ACC112 (cell line): ENCODE results near the gene UROC1.

Source experiments
- H2AFZ ChIP-seq: fragments of 200-600 bp; sonication (generic); one replicate; pipeline ENCODE4 v1.6.0; 2017; ENCODE audit warnings: antibody characterized with exemption, low read length; ENCODE audit not compliant: unreplicated experiment
- H3K27ac ChIP-seq: fragments of 200-600 bp; sonication (generic); 2 replicates; pipeline ENCODE4 v1.5.1; 2014; ENCODE audit warnings: low read depth, mild to moderate bottlenecking, antibody characterized with exemption, low read length, moderate library complexity
- H3K27me3 ChIP-seq: fragments of 200-600 bp; sonication (generic); 2 replicates; pipeline ENCODE4 v1.6.1; 2014; ENCODE audit warnings: mild to moderate bottlenecking, antibody characterized with exemption, low read length, moderate library complexity, mixed read lengths; ENCODE audit not compliant: insufficient read depth
- H3K36me3 ChIP-seq: fragments of 200-600 bp; sonication (generic); 2 replicates; pipeline ENCODE4 v1.6.1; 2016; ENCODE audit warnings: mild to moderate bottlenecking, antibody characterized with exemption, low read length, moderate library complexity, mixed read lengths; ENCODE audit not compliant: insufficient read depth
- H3K4me1 ChIP-seq: fragments of 200-600 bp; sonication (generic); one replicate; pipeline ENCODE4 v1.6.1; 2016; ENCODE audit warnings: low read length, mixed read lengths; ENCODE audit not compliant: insufficient read depth, unreplicated experiment, control insufficient read depth
- H3K4me3 ChIP-seq: fragments of 200-600 bp; sonication (generic); 2 replicates; pipeline ENCODE4 v1.5.1; 2014; ENCODE audit warnings: mild to moderate bottlenecking, low read depth, low read length
- H3K79me2 ChIP-seq: fragments of 200-600 bp; sonication (generic); one replicate; pipeline ENCODE4 v1.6.0; 2016; ENCODE audit warnings: low read length; ENCODE audit not compliant: control insufficient read depth, unreplicated experiment, insufficient read depth

UROC1 gene

DNA sequence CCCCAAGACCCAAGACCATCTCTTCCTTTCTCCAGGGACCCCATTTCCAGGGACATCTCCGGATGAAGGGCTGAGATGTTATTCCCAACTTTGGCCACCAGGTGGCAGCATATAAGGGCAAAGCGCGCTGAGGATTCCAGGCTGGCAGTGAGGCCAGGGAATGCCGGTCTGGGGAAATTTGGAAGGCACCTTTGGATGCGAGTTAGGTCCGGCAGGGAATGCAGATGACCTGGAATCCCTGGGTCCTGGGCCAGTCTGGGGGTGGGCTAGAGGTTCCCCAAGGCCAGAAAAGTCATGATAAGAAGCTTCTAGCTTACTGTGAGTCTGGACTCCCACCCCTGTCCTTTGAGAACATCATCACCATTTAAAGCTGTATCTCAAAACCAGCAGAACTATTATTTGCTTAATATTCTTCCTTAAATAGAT lies 4.8 kb upstream of the UROC1 start:
- no peaks in the 10 kb centered on the region for H3K36me3 ChIP-seq

GRCh38 chr3:126521122-126521891 lies 3.7 kb upstream of the UROC1 start:
- no peaks in the 10 kb centered on the region for H3K79me2 ChIP-seq
- no peaks in the 10 kb centered on the region for H3K36me3 ChIP-seq
- no peak overlapping the region for H2AFZ ChIP-seq
- no peaks in the 10 kb centered on the region for H3K4me1 ChIP-seq
- no peak overlapping the region for H3K4me3 ChIP-seq
- H3K27me3 ChIP-seq = peaks cover 16% of the 10 kb centered on the region
- H3K27ac ChIP-seq = no peak overlapping the region

More for the DNA sequence above, 4.8 kb upstream of the UROC1 start:
- H3K4me3 ChIP-seq = no peak overlapping the region
- H3K27me3 ChIP-seq = peaks cover 16% of the 10 kb centered on the region
- H3K4me1 ChIP-seq = no peaks in the 10 kb centered on the region
- H2AFZ ChIP-seq = no peak overlapping the region
- no peaks in the 10 kb centered on the region for H3K79me2 ChIP-seq
- no peak overlapping the region for H3K27ac ChIP-seq

DNA sequence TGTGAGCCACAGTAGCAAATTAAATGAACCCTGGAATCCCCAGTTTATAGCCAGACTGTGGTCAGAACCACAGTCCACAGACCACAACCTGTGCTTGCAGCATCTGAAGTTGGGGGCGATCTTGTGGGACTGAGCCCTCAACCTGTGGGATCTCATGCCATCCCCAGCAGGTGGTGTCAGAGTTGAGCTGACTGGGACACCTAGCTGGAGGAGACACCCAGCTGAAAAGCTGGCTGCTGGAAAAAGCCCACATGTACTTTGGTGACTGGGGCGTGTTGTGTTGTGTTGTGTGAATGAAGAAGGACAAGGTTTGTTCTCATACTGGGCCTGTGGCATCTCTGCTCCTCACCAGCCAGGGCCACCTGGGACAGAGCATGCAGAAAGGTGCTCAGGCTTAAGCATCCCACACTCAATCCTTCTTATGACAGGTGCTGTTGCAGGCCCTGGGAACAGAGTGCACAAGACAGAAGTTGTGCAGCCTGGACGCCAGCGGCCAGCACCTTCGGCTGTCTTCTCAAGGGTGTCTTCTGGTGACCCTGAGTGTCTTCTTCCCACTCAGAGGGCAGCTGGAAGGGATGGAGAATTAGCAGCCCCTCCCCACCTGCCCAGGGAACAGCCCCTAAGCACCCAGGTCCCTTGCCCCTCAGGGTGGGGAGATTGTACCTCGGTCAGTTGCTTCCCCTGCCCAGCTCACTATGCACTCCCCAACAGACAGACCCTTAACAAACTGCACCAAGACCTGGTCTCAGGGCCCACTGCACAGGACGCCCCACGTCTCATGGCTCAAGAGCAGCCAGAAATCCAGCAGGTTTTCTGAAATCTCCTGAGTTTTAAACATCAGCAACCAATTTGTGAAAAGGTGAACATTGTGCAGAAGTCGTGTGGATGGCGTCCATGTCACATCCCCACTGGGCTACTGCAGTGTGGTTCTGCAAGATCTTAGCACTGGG lies 2.2 kb upstream of the UROC1 start:
- Histone ChIP-seq H3K27ac (no peak overlapping the region), H3K27me3 (peaks cover 16% of the 10 kb centered on the region), H2AFZ (no peak overlapping the region), H3K36me3 (no peaks in the 10 kb centered on the region), H3K79me2 (no peaks in the 10 kb centered on the region), H3K4me3 (no peak overlapping the region), H3K4me1 (no peaks in the 10 kb centered on the region)

GRCh38 chr3:126518779-126519177 lies 1.2 kb upstream of the UROC1 start:
- H3K4me3 ChIP-seq = no peak overlapping the region
- H3K27ac ChIP-seq = no peak overlapping the region
- peaks cover 16% of the 10 kb centered on the region for H3K27me3 ChIP-seq
- H3K79me2 ChIP-seq = no peaks in the 10 kb centered on the region
- no peak overlapping the region for H2AFZ ChIP-seq
- no peaks in the 10 kb centered on the region for H3K4me1 ChIP-seq
- H3K36me3 ChIP-seq = no peaks in the 10 kb centered on the region

DNA sequence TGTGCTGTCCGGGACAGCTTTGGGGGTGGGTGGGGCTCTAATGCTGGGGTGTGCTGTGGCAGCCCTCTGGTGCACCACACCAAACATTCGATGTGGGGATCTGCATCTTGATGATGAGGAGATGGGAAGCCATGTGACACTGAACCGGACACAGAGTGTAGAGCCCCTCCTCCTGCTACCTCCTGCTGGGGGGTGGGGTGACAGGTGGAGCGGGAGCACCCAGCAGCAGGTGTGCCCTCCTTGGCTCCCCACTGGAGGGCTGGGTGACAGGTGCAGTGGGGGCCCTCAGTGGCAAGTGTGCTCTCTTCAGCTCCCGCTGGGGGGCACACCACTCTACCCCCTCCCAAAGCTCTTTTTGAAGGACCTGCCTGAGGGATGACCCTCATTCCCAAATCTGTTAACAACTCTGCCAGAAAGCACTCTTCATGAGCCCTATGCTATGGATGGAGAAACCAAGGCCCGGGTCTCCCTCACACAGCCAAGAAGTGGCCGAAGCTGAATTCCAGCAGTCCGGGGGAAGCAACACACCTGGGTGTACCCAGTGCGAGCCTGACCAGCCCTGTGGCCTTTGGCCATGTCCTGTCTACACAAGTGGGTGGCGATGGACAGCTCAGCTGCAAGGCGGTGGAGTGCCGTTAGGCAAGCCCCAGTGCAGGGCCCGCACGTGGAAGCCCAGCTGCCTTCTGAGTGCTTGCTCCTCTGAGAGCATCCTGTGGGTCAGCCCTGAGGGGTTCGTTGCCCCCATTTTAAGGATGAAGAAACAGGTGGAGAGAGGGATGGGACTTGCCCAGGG lies 609 bp upstream of the UROC1 start:
- H2AFZ ChIP-seq = no peak overlapping the region
- H3K79me2 ChIP-seq = no peaks in the 10 kb centered on the region
- H3K27ac ChIP-seq = no peak overlapping the region
- no peak overlapping the region for H3K4me3 ChIP-seq
- no peaks in the 10 kb centered on the region for H3K36me3 ChIP-seq
- peaks cover 10% of the 10 kb centered on the region for H3K27me3 ChIP-seq
- H3K4me1 ChIP-seq = no peaks in the 10 kb centered on the region

GRCh38 chr3:126516936-126517290 lies 660 bp downstream of the UROC1 start:
- Histone ChIP-seq H3K27ac (no peak overlapping the region), H3K4me1 (no peaks in the 10 kb centered on the region), H3K4me3 (no peak overlapping the region), H3K79me2 (no peaks in the 10 kb centered on the region), H2AFZ (no peak overlapping the region), H3K36me3 (no peaks in the 10 kb centered on the region), H3K27me3 (0 out of 2 replicates have a peak, but pooled peaks cover 3% of the 10 kb centered on the region)

DNA sequence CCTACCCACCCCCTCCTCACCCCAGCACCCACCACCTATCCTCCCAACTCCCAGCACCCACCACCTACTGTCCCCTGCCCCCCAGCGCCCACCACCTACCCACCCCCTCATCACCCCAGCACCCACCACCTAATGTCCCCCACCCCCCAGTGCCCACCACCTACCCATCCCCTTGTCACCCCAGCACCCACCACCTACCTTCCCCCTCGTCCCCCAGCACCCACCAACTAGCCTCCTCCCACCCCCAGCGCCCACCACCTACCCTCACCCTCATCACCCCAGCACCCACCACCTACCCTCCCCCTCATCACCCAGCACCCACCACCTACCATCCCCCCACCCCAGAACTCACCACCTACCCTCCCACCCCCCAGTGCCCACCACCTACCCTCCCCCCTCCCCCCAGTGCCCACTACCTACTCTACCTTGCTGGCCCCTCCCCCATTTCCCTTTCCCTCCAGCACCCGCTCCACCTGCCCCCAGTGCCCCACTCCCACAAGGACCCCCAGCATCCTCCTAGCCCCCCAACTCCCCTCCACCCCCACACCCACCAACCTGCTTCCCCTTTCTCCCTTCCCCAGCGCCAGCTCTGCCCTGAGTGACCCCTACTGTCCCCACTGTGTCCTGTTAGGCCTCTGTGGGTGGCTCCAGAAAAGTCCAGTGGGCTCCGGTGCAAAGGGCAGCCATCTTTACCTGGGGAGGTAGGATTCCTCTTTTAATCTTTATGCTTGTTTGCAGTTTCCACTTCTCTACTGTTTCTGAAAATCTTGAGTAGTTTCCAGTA lies 1.2 kb downstream of the UROC1 start:
- H3K4me1 ChIP-seq = no peaks in the 10 kb centered on the region
- H3K4me3 ChIP-seq = no peak overlapping the region
- 0 out of 2 replicates have a peak, but pooled peaks cover 3% of the 10 kb centered on the region for H3K27me3 ChIP-seq
- H3K27ac ChIP-seq = no peak overlapping the region
- no peaks in the 10 kb centered on the region for H3K36me3 ChIP-seq
- no peak overlapping the region for H2AFZ ChIP-seq
- H3K79me2 ChIP-seq = no peaks in the 10 kb centered on the region

- Histone ChIP-seq H3K36me3 (no peaks in the 10 kb centered on the region), H3K4me1 (no peaks in the 10 kb centered on the region), H3K79me2 (no peaks in the 10 kb centered on the region), H2AFZ (no peak overlapping the region), H3K27me3 (0 out of 2 replicates have a peak, but pooled peaks cover 2% of the 10 kb centered on the region), H3K4me3 (no peak overlapping the region), H3K27ac (no peak overlapping the region)
Measured at GRCh38 chr3:126515066-126515706, 2.4 kb downstream of the UROC1 start.

DNA sequence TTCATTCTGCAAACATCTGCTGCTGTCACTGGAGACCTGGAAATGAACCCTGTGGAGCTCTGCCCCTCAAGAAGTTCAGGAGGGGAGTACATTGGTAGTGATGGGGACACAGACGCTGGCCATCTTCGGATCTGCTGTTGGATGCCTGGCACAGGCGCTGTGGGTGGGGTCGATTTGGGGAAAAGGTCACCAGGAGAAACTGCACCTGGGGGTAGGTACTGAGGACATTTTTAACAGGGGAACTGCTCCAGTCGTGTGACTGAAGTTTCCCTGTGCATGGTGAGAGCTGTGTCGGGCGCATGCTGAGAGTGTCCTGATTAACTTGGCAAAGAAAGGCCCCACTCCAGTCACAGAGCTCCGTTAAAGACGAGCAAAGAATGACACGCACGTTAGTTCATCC lies 3.4 kb downstream of the UROC1 start:
- H3K27ac ChIP-seq = no peak overlapping the region
- no peak overlapping the region for H3K4me3 ChIP-seq
- no peaks in the 10 kb centered on the region for H3K79me2 ChIP-seq
- H3K4me1 ChIP-seq = no peaks in the 10 kb centered on the region
- H3K27me3 ChIP-seq = no peaks in the 10 kb centered on the region
- H3K36me3 ChIP-seq = no peaks in the 10 kb centered on the region
- no peak overlapping the region for H2AFZ ChIP-seq
